GM21423 (cell line): ENCODE results near the gene PICK1.

Source experiments
- ATAC-seq: cut with Tn5 transposase; IDR thresholded peaks from one replicate; pipeline ENCODE4 v1.9.1; 2021; ENCODE audit warnings: mild to moderate bottlenecking, moderate library complexity; ENCODE audit not compliant: unreplicated experiment

Gene PICK1

DNA sequence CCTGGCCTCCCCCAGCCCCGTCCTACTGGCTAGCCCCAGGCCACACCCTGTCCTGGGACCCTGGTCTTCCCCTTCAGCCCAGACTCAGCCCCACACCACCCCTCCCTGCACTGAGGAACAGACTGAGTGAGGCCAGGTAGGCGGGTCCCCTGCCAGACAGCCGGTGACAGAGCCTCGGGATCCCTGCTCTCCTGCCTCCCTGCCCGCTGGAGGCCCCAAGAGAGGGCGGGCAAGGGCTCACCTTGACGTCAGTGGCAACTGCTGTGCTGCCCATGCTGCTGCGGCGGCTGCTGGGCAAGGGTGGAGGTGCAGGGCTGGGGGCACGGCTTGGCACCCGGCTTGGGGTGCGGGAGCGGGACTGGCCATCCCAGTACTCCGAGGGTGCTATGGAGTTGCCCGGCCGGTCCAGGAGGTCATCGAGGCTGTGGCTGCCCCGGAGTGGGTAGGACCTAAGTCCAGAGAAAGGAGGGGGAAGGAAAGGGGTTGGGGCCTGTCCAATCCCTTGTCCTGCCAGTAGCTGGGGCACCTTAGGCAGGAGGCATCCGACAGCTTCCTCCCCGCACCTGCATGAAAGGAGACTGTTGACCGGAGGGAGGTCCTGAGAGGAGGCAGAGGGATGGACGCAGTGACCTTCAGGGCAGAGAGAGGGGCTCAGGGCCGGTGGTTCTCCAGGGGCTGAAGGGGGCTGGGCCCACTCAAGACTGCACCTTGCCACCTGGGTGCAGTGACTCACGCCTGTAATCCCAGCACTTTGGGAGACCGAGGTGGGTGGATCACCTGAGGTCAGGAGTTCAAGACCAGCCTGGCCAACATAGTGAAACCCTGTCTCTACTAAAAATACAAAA is 29.0 kb downstream of the PICK1 start:
- ATAC-seq, result no peak

DNA sequence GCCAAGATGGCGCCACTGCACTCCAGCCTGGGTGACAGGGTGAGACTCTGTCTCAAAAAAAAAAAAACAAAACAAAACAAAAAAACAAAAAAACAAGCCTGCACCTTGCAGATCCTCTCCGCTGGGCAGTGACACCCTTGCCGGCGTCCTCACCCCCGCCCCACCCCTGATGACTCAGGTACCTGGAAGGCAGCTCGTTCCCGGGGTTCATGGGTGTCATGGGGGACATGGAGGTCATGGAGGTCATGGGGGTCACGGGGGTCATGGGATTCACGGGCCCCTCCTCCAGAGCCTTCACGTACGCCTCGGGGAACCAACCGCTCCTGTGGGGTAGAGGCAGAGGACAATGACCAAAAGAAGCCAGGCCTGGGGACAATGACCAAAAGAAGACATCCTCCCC is 29.7 kb downstream of the PICK1 start:
- no peak for ATAC-seq

DNA sequence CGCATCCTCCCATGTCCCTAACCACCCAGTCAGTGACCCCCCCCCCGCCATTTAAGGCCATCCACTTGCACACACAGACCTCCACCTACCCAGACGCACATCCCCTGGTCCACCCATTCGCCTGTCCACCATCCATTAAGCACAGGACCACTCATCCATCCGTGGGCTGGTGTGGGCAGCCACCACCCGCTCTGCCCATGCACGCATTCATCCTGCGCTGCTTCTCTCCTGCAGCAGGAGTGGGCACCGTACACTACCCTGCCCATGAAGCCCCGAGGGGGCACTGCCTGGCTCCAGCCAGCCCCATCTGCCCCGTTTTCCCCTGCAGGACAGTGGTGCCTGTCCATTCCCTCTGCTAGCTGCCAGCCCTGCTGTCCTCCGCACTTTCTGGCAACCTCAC is 30.7 kb downstream of the PICK1 start:
- ATAC-seq, result no peak

GRCh38 chr22:38088629-38089473 is 31.6 kb downstream of the PICK1 start:
- ATAC-seq, result no peak

- no peak for ATAC-seq
Measured at GRCh38 chr22:38089474-38089851, 32.3 kb downstream of the PICK1 start.

- no peak for ATAC-seq
Measured at GRCh38 chr22:38097058-38097457, 39.9 kb downstream of the PICK1 start.

DNA sequence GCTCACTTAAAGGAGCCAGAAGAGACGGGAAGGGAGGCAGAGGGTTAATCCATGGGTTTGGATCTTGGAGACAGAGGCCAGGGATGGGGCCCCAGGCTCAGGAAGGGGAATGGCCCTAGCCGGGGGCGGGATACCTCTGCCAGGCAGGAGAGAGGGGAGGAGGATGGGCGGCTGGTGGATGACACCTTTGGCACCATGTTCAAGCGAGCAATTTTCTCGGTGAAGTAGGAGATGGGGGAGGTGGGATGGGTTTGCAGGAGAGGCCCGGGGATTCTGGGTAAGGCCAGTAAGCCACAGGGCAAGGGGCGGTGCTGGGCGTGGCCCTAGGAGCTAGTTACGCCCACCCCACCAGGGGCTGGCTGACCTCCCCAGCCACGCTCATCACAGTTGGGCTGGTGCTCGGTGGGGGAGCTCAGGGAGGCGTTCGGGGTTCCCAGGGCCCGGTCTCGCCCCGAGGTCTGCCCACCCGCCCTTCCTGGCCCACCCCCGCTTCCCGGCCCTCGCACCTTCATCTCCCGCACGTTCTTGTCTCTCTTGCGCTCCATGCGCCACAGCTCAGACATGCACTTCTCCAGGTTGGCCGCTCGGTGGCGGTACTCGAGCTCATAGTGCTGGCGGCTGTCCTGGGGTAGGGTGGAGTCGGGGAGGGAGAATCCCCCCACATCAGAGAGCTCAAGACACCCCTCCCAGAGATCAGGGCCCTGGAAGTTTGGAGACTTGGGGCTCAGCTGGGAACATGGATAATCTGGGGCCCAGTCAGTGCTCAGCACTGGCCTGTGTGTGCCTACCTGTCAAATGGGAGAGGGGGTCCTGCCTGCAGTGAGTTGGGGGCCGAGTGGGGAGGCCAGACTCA is 40.6 kb downstream of the PICK1 start:
- ATAC-seq, result no peak

- no peak for ATAC-seq
Measured at GRCh38 chr22:38098410-38099249, 41.4 kb downstream of the PICK1 start.

GRCh38 chr22:38103641-38104040 is 46.4 kb downstream of the PICK1 start:
- no peak for ATAC-seq

DNA sequence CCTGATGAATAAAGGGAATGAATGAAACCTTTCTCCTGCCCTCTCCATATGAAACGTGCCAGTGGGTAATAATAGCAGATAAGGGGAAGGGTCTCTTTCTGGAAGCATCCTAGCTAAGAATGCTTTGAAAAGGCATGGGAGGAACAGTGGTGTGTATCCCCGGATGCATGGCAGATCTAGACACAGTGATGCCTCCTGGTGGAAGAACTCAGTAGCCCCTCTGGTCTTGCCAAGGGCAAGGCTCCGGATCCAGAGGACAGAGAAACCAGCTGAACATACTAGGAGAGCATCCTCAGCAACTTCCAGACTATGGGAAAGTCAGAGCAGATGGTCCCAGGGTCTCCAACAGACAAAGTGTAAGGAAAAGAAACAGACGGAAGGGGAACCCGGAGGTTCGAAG is 46.9 kb downstream of the PICK1 start:
- no peak for ATAC-seq

DNA sequence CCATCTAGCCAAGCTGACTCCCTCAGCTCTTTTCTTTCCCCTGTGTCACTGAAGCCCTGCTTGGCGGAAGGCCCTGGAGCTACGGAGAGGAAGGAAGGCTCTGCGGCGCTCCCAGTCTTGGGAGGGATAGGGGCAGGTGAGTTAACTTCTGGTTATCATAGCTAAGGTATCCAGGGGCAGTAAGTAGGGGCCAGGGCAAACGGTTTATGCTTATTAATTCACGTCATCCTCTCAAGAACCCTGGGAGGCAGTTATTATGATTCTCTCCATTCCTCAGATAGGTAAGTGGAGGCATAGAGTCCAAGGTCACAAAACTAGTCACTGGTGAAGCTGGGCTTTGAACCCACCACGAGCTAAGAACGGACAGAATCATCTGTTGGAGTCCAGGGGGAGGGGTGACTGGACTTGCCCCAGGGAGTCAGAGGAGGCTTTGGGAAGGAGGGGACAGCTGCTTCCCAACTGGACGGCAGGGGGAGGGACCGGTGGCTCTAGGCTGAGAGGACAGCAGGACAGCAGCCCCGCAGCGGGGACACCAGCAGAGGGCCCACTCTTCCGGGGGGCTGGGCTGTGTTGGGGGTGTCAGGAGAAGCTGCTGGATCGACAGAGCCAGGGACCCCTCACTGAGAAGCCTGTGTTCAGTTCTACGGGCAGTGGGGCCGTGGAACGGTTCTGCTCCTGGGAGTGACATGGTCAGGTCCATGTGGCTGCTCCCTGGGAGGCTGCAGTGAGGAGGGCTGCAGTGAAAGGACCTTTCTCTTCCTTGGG is 49.8 kb downstream of the PICK1 start:
- ATAC-seq, result no peak

DNA sequence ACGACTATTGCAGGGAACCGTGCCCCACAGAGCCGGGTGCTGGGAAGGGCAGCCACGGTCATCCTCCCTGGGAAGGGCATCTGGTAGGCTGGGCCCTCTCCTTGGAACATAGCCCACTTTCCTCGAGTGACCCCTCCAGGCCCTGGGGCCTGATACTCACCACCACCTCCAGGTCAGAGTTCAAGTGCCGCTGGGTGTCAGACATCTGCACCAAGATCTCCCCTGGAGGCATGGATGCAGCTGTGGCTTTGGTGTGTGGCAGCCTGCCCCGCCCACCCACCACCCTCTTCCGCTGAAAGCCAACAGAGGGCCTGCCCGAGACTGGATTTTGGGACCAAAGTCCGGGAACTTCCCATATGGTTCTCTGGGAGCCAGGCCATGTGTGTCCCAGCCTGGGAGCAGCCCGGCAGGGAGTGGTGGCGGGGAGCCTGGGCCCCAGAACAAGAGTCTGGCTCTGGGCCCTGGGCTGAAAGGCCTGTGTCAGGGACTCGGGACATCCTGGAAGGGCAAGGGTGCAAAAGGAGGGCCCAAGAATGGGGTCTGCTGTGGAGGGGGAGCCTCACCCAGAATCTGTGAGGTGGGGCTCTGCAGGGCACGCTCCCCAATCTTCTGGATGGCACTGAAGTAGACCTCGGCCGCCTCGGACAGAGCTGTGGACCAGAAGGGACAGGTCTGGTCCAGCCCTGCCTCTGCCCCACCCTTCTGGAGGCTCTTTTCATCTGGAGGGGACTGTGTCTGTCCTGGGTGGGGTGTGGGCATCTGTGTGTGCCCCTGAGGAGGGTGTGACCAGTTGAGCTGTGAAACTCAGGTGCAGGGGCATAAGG is 50.7 kb downstream of the PICK1 start:
- no peak for ATAC-seq

DNA sequence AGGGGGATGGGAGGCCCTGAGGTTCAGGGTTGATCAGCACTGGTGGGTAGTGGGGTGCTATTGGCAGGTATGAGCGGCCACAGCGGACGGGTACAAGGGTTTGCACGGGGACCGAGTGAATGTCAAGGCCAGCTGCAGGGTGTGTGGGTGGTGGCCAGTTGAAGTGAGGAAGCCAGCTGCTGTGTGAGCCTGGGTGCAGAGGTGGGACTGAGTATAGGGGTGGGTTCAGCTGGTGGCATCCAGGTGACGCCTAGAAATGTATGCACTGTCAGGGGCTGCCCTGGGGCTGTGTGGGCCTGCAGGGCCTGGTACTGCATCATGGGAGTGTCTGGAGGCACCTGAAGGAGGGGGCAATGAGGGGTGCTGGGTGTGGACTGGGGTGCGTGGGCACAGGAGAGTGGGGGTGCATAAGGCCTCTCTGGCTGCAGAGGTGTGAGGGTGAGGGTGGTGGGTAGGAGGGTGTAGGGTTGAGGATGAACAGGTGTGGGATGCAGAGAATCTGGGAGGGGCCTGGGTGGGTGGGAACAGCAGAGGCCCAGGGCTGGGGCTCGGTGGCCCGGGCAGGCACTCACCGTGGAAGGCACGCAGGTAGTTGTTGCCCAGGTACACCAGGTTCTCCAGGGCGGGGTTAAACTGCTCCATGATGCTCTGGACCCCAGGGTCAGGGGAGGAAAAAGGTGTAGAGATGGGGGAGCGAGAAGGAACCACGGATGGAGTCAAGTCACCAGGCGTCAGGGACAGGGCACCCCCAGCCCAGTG is 51.5 kb downstream of the PICK1 start:
- ATAC-seq, result no peak

DNA sequence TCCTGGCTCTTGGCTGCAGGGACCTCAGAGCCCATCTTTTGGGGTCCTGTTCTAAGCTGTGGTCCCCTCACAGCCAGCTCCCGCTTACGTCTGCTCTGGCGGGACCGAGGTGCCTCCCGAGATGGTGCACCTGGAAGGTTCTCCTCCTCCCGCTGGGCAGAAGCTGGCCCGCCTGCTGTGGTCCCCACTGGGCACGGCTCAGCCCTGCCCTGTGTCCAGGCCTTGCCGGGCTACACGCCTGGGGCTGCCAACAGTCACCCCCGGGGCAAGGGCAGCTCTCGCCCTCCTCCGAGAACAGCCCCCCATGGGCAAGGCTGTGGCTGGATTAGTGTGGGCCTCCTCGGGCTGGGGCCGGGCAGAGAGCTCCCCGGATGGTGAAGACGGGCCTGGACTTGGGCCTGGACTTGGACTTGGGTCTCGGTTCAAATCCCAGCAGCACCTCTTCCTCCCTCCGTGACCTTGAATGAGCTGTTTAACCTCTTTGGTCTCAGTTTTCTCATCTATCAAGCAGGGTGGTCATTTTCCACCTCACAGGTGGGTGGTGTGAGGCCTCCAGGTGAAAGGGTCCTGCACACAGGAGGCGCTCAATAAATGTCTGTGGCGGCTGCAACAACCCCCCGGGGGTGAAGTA is 52.3 kb downstream of the PICK1 start:
- ATAC-seq, result no peak

GRCh38 chr22:38110008-38110862 is 53.0 kb downstream of the PICK1 start, which contains the start of gene BAIAP2L2:
Gene BAIAP2L2 (minus strand): TSS chr22:38110684. CDS start chr22:38110525, 159 bp downstream.
- no peak for ATAC-seq
